ENCODE measurements around the gene PCDH9. TPM values are rescaled to one million over a fixed set of nuclear protein-coding genes. Genes with fewer than 3 reads are reported as not detected.

PCDH9 gene
- total RNA-seq, 4 donors from 2014 or later: 2.8 to 22.4 (median 12.9) TPM

DNA sequence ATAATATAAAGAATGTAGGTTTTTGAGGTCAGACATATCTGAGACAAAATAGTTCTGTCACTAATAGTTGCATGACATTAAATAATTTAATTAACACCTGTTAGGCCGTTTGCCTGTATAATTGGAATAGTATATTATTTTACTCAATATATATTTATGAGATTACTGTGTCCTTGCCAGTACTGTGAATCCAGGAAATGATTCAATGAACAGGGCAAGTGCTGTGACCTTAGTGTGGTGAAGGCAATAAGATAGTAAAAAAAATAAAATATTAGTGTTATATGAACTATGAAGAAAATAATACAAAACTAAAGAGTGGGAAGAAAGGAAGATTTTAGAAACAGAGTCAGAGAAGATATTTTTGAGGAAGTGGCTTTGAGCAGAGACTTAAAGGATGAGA, 403.7 kb downstream of the PCDH9 start:
- Histone ChIP-seq H3K4me1 (no peaks in the 10 kb centered on the region), H3K9me3 (no peaks in the 10 kb centered on the region), H3K36me3 (no peaks in the 10 kb centered on the region), H3K27me3 (no peaks in the 10 kb centered on the region), H3K4me3 (replicated peaks in 1 of 3) (no peak overlapping the region), H3K27ac (no peak overlapping the region)
- no peak for DNase-seq
- TF ChIP-seq POLR2A (IDR thresholded peaks at IDR 0.05): no peak
- TF ChIP-seq, protein P1, sequence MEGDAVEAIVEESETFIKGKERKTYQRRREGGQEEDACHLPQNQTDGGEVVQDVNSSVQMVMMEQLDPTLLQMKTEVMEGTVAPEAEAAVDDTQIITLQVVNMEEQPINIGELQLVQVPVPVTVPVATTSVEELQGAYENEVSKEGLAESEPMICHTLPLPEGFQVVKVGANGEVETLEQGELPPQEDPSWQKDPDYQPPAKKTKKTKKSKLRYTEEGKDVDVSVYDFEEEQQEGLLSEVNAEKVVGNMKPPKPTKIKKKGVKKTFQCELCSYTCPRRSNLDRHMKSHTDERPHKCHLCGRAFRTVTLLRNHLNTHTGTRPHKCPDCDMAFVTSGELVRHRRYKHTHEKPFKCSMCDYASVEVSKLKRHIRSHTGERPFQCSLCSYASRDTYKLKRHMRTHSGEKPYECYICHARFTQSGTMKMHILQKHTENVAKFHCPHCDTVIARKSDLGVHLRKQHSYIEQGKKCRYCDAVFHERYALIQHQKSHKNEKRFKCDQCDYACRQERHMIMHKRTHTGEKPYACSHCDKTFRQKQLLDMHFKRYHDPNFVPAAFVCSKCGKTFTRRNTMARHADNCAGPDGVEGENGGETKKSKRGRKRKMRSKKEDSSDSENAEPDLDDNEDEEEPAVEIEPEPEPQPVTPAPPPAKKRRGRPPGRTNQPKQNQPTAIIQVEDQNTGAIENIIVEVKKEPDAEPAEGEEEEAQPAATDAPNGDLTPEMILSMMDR (IDR thresholded peaks at IDR 0.05): no peak
- 66 to 74% methylated on average over 1 of the region's 1 CpG for WGBS, 2 donors
- intact Hi-C loops (cut with DNase I): no loop called here

DNA sequence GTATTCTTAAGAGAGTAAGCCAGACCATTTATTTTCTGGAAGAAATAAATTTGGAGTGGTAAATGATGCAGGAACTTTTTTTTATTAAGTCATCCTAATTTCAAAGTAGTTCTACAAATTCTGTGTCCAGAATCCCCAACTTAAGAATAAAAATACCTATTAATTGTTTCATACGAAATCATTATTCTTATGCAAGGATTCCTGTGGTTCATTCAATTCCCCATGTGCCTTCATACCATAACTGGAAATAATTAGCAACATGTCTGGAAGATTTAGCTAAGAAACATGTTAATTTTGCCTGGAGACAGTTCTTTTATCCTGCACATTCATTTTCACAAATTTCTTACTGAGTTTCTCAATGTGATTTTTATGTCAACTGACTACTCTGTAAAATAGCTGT, 408.6 kb downstream of the PCDH9 start:
- H3K9me3 ChIP-seq: no peaks in the 10 kb centered on the region
- H3K4me1 ChIP-seq: no peaks in the 10 kb centered on the region
- intact Hi-C loops (cut with DNase I): no loop called here
- H3K36me3 ChIP-seq: no peaks in the 10 kb centered on the region
- H3K27me3 ChIP-seq: no peaks in the 10 kb centered on the region
- WGBS, 2 donors: 78 to 80% methylated on average over 1 of the region's 1 CpG
- H3K27ac ChIP-seq: no peak overlapping the region
- H3K4me3 ChIP-seq (replicated peaks in 1 of 3): no peak overlapping the region
- TF ChIP-seq, protein P1 (IDR thresholded peaks at IDR 0.05): no peak
- TF ChIP-seq POLR2A (IDR thresholded peaks at IDR 0.05): no peak
- no peak for DNase-seq

GRCh38 chr13:66811455-66811854, 418.7 kb downstream of the PCDH9 start:
- Histone ChIP-seq H3K27me3 (no peaks in the 10 kb centered on the region), H3K36me3 (no peaks in the 10 kb centered on the region), H3K27ac (no peak overlapping the region), H3K4me1 (no peaks in the 10 kb centered on the region), H3K9me3 (no peaks in the 10 kb centered on the region), H3K4me3 (replicated peaks in 1 of 3) (no peak overlapping the region)
- DNase-seq: no peak
- intact Hi-C loops (cut with DNase I): no loop called here
- TF ChIP-seq, protein P1 (IDR thresholded peaks at IDR 0.05): no peak
- TF ChIP-seq POLR2A (IDR thresholded peaks at IDR 0.05): no peak

DNA sequence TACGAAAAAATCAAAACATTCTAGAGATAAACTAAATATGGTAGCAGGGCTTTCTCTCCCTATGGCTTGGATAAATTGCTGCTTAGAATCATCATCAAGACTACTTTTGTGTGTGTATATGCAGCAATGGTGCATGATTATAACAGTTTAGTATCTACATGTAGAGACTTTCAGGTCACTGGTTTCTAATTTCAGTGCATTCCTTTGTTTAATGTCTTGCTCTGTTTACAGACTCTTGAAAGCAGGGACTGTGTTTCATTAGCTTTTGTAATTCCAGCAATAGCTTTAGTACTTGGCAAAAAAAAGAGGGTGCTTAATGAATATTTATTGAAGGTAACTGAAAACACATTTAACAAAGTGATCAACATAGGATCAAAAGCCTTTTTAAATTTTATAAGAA, 420.7 kb downstream of the PCDH9 start:
- no peak overlapping the region for H3K4me3 ChIP-seq (replicated peaks in 1 of 3)
- WGBS, 2 donors: 97 to 99% methylated on average over 1 of the region's 1 CpG
- TF ChIP-seq POLR2A (IDR thresholded peaks at IDR 0.05): no peak
- TF ChIP-seq, protein P1 (IDR thresholded peaks at IDR 0.05): no peak

GRCh38 chr13:66807251-66807650, 422.9 kb downstream of the PCDH9 start:
- Histone ChIP-seq H3K4me3 (replicated peaks in 1 of 3) (no peak overlapping the region), H3K36me3 (no peaks in the 10 kb centered on the region), H3K27me3 (no peaks in the 10 kb centered on the region), H3K4me1 (no peaks in the 10 kb centered on the region), H3K9me3 (no peaks in the 10 kb centered on the region), H3K27ac (no peak overlapping the region)
- no peak for DNase-seq
- 96 to 99% methylated on average over 1 of the region's 1 CpG for WGBS, 2 donors
- TF ChIP-seq, protein P1 (IDR thresholded peaks at IDR 0.05): no peak
- no peak for TF ChIP-seq POLR2A (IDR thresholded peaks at IDR 0.05)
- intact Hi-C loops (cut with DNase I): no loop called here

More for the DNA sequence above, 420.7 kb downstream of the PCDH9 start:
- H3K27me3 ChIP-seq: no peaks in the 10 kb centered on the region
- H3K36me3 ChIP-seq: no peaks in the 10 kb centered on the region
- intact Hi-C loops (cut with DNase I): no loop called here
- no peaks in the 10 kb centered on the region for H3K9me3 ChIP-seq
- no peak overlapping the region for H3K27ac ChIP-seq
- H3K4me1 ChIP-seq: no peaks in the 10 kb centered on the region
- no peak for DNase-seq

Data from thyroid gland (tissue), 4 donors.